Nephron (organoid): Measurements from ENCODE around the gene ZC3H7A.
"Not testable (repeated sequence)": the region's sequence is repeated elsewhere in the genome, so short reads cannot be mapped to it uniquely, and the experiment has no call there.

Experiments used
- H3K27ac Mint-ChIP-seq, 3 experiments: 2 replicates each; pipeline ENCODE4 v1.8.0; 2020; ENCODE audit warnings: mixed read lengths in 3 of 3, mild to moderate bottlenecking in 2 of 3, moderate library complexity in 1 of 3
- H3K27me3 Mint-ChIP-seq: 2 replicates; pipeline ENCODE4 v1.8.0; 2021; ENCODE audit warnings: low read depth, mild to moderate bottlenecking, moderate library complexity, mixed read lengths
- H3K36me3 Mint-ChIP-seq: 2 replicates; pipeline ENCODE4 v1.8.0; 2020; ENCODE audit warnings: low read depth, mixed read lengths
- H3K4me1 Mint-ChIP-seq: 2 replicates; pipeline ENCODE4 v1.8.0; 2020; ENCODE audit warnings: mixed read lengths
- H3K4me3 Mint-ChIP-seq, 3 experiments: 2 replicates each; pipeline ENCODE4 v1.8.0; 2020; ENCODE audit warnings: mild to moderate bottlenecking in 3 of 3, mixed read lengths in 3 of 3, moderate library complexity in 2 of 3
- H3K9me3 Mint-ChIP-seq: 2 replicates; pipeline ENCODE4 v1.8.0; 2020; ENCODE audit warnings: mixed read lengths
- CTCF ChIP-seq, 3 experiments: fragments of 200-600 bp; sonication (generic); IDR thresholded peaks; one replicate each; pipeline ENCODE4 v1.5.0; 2021; ENCODE audit warnings: antibody characterized with exemption in 3 of 3; ENCODE audit not compliant: unreplicated experiment in 3 of 3

Gene ZC3H7A

GRCh38 chr16:11824362-11824761 is 27.3 kb upstream of the ZC3H7A start:
- no peaks in the 10 kb centered on the region for H3K9me3 Mint-ChIP-seq
- H3K27me3 Mint-ChIP-seq = no peaks in the 10 kb centered on the region
- H3K4me1 Mint-ChIP-seq = no peaks in the 10 kb centered on the region
- no peak overlapping the region for H3K4me3 Mint-ChIP-seq
- no peak overlapping the region for H3K27ac Mint-ChIP-seq
- no peak for TF ChIP-seq CTCF (IDR thresholded peaks at IDR 0.05; ENCODE audit: unreplicated experiment in 3 of 3)
- H3K36me3 Mint-ChIP-seq = no peaks in the 10 kb centered on the region

- H3K4me3 Mint-ChIP-seq, H3K9me3 Mint-ChIP-seq, H3K27ac Mint-ChIP-seq, H3K36me3 Mint-ChIP-seq, H3K27me3 Mint-ChIP-seq, H3K4me1 Mint-ChIP-seq: not testable (repeated sequence)
Observed at GRCh38 chr16:11823645-11824044, 26.6 kb upstream of the ZC3H7A start.

- Mint-ChIP-seq H3K9me3 (no peaks in the 10 kb centered on the region), H3K27me3 (no peaks in the 10 kb centered on the region), H3K27ac (no peak overlapping the region), H3K36me3 (no peaks in the 10 kb centered on the region), H3K4me3 (no peak overlapping the region), H3K4me1 (no peaks in the 10 kb centered on the region)
- no peak for TF ChIP-seq CTCF (IDR thresholded peaks at IDR 0.05; ENCODE audit: unreplicated experiment in 3 of 3)
Observed at GRCh38 chr16:11819798-11820197, 22.7 kb upstream of the ZC3H7A start.

- not testable (repeated sequence) for H3K27ac Mint-ChIP-seq, H3K36me3 Mint-ChIP-seq, H3K9me3 Mint-ChIP-seq, H3K4me3 Mint-ChIP-seq, H3K4me1 Mint-ChIP-seq, H3K27me3 Mint-ChIP-seq
Observed at GRCh38 chr16:11818970-11819369, 21.9 kb upstream of the ZC3H7A start.

- H3K36me3 Mint-ChIP-seq = no peaks in the 10 kb centered on the region
- TF ChIP-seq CTCF (IDR thresholded peaks at IDR 0.05; ENCODE audit: unreplicated experiment in 3 of 3) = no peak
- H3K4me1 Mint-ChIP-seq = no peaks in the 10 kb centered on the region
- H3K27me3 Mint-ChIP-seq = no peaks in the 10 kb centered on the region
- H3K4me3 Mint-ChIP-seq = no peak overlapping the region
- no peak overlapping the region for H3K27ac Mint-ChIP-seq
- no peaks in the 10 kb centered on the region for H3K9me3 Mint-ChIP-seq
Observed at GRCh38 chr16:11816123-11816522, 19.1 kb upstream of the ZC3H7A start.

- H3K36me3 Mint-ChIP-seq, H3K4me1 Mint-ChIP-seq, H3K27me3 Mint-ChIP-seq, H3K27ac Mint-ChIP-seq, H3K4me3 Mint-ChIP-seq, H3K9me3 Mint-ChIP-seq: not testable (repeated sequence)
Observed at GRCh38 chr16:11814800-11815199, 17.7 kb upstream of the ZC3H7A start.

GRCh38 chr16:11806721-11807120 is 9.7 kb upstream of the ZC3H7A start:
- Mint-ChIP-seq H3K27me3 (peaks cover 7% of the 10 kb centered on the region), H3K27ac (no peak overlapping the region), H3K4me3 (no peak overlapping the region), H3K9me3 (no peaks in the 10 kb centered on the region), H3K4me1 (peaks cover 3% of the 10 kb centered on the region), H3K36me3 (no peaks in the 10 kb centered on the region)
- TF ChIP-seq CTCF (IDR thresholded peaks at IDR 0.05; ENCODE audit: unreplicated experiment in 3 of 3) = no peak

GRCh38 chr16:11805556-11805955 is 8.5 kb upstream of the ZC3H7A start:
- Mint-ChIP-seq H3K27me3 (peaks cover 7% of the 10 kb centered on the region), H3K4me1 (peaks cover 8% of the 10 kb centered on the region), H3K4me3 (no peak overlapping the region), H3K9me3 (no peaks in the 10 kb centered on the region), H3K27ac (no peak overlapping the region), H3K36me3 (no peaks in the 10 kb centered on the region)
- TF ChIP-seq CTCF (IDR thresholded peaks at IDR 0.05; ENCODE audit: unreplicated experiment in 3 of 3) = no peak
